ENCODE data around the gene C16orf90.
"Not testable (repeated sequence)": the region's sequence is repeated elsewhere in the genome, so short reads cannot be mapped to it uniquely, and the experiment has no call there.

The C16orf90 gene

DNA sequence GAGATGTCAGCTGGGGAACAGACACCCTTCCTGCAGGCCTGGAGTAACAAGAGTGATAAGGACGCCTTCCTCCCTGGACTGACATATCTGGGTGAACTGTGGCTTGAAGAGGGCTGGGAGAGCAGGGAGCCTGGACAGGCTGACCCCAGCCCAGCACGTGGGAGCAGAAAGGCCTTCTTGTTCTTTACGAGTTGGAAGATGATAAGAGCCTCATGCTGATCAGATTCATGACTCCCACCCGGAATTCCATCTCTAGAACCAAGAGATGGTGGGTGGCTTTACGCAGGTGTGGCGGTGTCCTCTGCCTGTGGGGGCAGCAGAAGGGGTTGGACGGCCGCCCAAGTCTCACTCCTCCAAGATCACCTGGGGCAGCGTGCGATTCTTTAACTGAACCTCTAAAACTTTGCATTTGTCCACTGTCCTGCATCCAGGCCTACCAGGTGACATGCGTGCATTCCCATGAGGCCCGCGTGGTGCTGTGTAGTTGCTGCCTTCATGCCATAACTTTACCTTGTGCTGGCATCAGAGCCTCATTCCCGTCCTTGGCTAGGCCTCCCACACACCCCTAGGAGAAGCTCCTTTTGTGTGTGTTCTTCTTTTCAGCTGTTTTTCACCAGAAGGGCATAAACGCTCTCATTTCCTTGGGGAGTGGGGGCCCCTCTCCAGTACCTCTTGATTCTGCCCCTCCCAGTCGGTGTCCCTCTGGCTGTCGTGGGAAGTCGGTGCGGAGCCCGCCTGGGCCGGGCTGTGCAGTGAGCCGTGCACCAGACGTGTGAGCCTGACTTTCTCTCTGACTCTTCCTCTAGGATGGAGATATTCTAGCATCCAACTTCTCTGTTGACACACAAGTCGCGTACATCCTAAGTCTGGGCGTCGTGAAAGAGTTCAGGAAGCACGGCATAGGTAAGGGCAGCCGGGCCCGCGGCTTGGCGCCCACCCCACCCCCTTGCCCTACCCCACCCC lies 13.3 kb downstream of the C16orf90 start:
- peak overlapping the region; percentile 27 for H3K27ac Mint-ChIP-seq
- peaks cover 75% of the 10 kb centered on the region for H3K36me3 Mint-ChIP-seq
- no peak for ATAC-seq
- peaks cover 36% of the 10 kb centered on the region for H3K4me1 Mint-ChIP-seq
- no peaks in the 10 kb centered on the region for H3K9me3 Mint-ChIP-seq
- no peak for DNase-seq (ENCODE audit: low spot score in 2 of 2)
- no peak overlapping the region for H3K4me3 Mint-ChIP-seq

DNA sequence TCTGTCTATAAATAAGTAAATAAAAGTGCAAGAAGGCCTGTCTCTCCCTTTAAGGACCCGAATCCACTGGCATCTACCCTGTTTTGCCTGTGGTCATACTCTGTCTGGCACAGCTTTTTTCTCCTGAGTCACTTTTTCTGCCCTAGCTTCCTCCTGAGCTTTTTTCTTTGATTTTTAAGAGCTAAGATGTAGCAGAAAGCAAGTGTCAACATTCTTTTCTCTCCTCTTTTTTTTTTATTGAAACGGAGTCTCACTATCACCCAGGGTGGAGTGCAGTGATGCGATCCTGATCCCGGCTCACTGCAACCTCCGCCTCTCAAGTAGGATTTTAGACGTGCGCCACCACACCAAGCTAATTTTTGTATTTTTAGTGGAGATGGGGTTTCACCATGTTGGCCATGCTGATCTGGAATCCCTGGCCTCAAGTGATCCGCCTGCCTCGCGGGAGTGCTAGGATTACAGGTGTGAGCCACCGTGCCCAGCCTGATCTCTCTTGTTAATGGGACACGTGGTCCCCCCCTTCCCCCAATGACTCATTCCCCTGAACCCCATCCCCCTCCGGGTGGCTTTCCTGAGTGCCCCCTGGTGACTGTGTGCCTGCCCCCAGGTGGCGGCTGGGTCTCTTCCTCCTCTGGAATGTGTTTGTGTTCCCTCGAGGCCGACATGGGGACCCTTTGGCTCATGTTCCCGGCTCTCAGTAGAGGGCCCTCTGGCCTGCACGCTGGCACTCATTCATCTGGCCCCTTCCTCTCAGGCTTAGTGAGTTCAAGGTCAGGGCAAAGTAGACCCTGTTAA lies 14.2 kb downstream of the C16orf90 start:
- peaks cover 81% of the 10 kb centered on the region for H3K36me3 Mint-ChIP-seq
- no peak overlapping the region for H3K4me3 Mint-ChIP-seq
- DNase-seq (ENCODE audit: low spot score in 2 of 2) (no peak), ATAC-seq (no peak)
- peak overlapping the region; percentile 27 for H3K27ac Mint-ChIP-seq
- H3K4me1 Mint-ChIP-seq = peaks cover 39% of the 10 kb centered on the region
- no peaks in the 10 kb centered on the region for H3K9me3 Mint-ChIP-seq

DNA sequence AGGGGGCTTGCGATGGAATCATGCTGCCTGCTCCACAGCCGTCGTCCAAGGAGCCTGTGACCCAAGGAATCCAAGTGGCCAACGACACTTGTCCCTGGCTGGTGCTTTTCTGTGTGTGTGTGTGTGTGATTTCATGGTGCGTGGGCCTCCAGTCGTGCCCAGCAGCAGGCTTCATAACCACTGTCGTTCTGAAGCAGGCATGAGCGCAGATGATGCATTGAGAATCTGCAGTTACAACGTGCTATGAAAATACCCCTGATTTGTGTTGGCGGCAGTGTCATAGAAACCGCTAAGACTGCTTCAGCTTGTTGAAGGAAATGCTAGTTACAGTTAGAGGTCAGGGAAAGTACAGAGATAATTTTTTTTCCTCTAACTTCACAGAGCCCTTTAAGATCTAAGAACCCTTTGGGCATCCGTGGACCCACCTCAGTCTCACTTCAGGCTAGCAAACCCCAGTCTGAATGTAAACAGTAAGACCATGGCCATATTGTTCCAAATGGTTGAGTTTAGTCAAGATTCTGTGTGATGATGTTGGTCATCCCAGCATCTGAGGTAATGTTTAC lies 15.6 kb downstream of the C16orf90 start:
- Mint-ChIP-seq H3K4me1 (peaks cover 49% of the 10 kb centered on the region), H3K36me3 (peaks cover 81% of the 10 kb centered on the region), H3K9me3 (no peaks in the 10 kb centered on the region), H3K27ac (peak overlapping the region; percentile 73), H3K4me3 (no peak overlapping the region)
- DNase-seq (ENCODE audit: low spot score in 2 of 2) (no peak), ATAC-seq (peak; percentile 85)

DNA sequence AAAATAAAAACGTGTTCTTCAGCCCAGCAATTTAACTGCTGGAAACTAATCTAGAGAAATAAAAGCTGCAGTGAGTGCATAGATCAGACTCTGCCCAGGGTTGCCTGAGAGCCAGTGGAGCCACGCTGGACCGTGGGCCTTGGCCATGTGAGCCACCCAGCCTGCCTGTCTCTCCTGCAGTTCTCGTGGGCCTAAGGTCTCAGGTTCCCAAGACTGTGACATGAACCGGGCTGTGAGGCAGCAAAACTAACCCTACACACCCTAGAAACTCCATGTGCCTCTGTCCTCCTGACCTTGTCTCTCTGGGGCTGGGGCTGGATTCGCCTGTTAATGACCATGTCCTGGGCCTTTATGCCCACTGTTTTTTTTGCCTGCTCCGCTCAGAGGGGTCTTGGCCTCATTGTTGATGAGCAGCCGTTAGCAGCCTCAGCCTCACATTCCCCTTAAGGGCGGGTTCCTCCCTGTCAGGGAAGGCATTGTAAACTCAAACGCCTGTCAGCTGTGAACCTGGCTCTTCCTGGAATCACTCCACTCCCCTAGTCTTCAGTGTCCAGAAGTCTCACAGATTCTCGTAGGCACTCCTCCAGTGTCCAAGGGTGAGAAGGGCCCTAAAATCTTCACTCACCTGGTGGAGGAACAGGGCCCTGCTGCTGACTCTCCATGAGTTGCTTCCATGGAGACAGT lies 16.9 kb downstream of the C16orf90 start:
- DNase-seq (ENCODE audit: low spot score in 2 of 2) (no peak), ATAC-seq (no peak)
- no peak overlapping the region for H3K4me3 Mint-ChIP-seq
- peaks cover 77% of the 10 kb centered on the region for H3K36me3 Mint-ChIP-seq
- peak overlapping the region; percentile 73 for H3K27ac Mint-ChIP-seq
- H3K9me3 Mint-ChIP-seq = no peaks in the 10 kb centered on the region
- H3K4me1 Mint-ChIP-seq = peaks cover 52% of the 10 kb centered on the region

DNA sequence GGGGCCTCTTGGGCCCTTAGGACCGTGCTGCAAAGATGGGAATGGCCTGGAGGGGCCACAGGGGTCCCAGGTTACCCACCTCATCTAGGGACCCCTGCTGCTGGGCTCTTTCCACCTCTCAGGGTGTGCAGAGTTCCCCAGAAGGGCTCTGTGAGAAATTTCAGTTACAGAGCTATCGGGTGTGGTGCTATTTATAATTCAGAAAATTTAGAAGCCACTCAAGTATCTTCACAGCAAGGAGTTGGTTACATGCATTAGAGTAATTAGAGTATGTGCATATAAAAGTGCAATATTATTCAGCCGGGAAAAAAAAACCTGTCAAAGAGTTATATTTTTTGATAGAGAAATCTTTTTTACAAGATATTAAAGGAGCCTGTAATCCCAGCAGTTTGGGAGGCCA lies 18.9 kb downstream of the C16orf90 start:
- DNase-seq (ENCODE audit: low spot score in 2 of 2) = no peak
- peaks cover 3% of the 10 kb centered on the region for H3K9me3 Mint-ChIP-seq
- ATAC-seq = no peak
- peaks cover 49% of the 10 kb centered on the region for H3K4me1 Mint-ChIP-seq
- no peak overlapping the region for H3K4me3 Mint-ChIP-seq
- H3K27ac Mint-ChIP-seq = no peak overlapping the region
- H3K36me3 Mint-ChIP-seq = peaks cover 68% of the 10 kb centered on the region

DNA sequence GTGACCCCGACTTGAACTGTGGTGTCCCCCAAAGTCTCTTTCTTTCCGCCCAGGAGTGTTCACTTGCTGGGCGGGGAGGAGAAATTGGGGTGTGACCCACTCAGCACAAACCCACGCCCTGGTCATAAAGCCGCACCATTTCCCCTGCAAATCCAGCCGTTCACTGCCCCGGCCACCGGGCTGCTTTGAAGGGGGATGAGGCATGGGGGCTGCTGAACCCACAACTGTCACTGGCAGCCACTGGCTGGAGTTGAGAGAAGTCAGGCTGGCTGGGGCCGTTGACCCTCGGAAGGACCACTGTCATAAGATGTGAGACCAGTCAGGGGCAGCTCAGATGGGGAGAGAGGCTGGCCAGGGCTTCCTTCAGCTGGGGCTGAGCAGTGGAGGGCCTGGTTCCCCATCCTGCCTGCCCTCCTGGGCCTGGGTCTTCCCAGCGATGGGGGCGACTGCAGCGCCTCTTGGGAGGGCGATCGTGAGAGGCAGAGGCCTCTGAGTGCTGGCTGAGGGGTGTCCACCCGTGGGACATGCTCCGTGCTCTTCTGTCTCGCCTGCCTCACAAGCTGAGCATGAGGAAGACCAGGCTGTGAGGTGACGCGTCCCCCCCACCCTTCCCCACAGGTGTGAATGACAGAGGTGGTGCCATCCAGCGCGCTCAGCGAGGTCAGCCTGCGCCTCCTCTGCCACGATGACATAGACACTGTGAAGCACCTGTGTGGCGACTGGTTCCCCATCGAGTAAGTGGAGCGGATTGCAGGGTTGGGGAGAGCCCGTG lies 19.5 kb downstream of the C16orf90 start:
- Mint-ChIP-seq H3K27ac (peak overlapping the region; percentile 71), H3K9me3 (peaks cover 3% of the 10 kb centered on the region), H3K36me3 (peaks cover 62% of the 10 kb centered on the region), H3K4me1 (peaks cover 44% of the 10 kb centered on the region), H3K4me3 (no peak overlapping the region)
- ATAC-seq (no peak), DNase-seq (ENCODE audit: low spot score in 2 of 2) (no peak)

DNA sequence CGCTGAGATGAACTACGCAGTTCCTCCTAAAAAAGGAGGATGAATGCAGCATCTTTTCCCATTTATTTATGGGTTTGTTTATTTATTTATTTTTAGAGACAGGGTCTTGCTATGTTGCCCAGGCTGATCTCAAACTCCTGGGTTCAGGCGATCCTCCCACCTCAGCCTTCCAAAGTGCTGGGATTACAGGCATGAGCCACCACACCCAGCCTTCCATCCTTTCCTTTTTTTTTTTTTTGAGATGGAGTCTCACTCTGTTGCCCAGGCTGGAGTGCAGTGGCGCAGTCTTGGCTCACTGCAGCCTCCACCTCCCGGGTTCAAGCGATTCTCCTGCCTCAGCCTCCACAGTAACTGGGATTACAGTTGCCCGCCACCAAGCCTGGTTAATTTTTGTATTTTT lies 20.4 kb downstream of the C16orf90 start:
- not testable (repeated sequence) for H3K9me3 Mint-ChIP-seq; DNase-seq (ENCODE audit: low spot score in 2 of 2); H3K4me3 Mint-ChIP-seq; ATAC-seq
- Mint-ChIP-seq H3K36me3 (peaks cover 52% of the 10 kb centered on the region), H3K4me1 (peaks cover 44% of the 10 kb centered on the region), H3K27ac (peak overlapping the region; percentile 71)

DNA sequence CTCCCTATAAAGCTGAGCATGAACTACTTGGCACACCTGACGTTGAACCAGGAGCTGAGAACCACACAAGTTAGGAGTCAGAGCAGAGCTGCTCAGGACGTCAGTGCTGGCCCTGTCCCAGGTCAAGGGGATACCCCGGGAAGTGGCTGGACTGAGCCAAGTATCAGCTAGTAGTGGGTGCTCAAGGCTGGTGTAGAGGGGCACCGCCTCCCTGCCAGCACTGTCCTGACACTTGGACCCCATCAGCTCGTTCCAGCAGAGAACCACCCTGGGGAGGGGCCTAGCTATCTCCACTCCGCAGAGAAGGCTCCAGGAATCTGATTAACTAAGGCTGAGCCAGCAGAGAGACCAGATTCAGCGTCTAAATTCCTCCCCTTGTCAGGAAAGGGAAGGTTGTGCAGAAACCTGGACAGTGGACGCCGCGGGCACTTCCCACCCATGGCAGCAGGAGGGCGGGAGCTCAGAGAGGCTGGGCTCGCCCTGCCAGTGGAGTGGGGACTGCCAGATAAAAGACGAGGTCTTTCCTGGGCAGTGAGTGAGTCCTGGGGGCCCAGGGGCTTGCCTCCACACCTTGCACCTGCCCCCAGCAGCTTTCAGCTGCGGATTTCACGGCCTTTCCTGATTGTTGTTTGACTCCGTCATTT lies 21.0 kb downstream of the C16orf90 start:
- ATAC-seq (no peak), DNase-seq (ENCODE audit: low spot score in 2 of 2) (no peak)
- Mint-ChIP-seq H3K9me3 (peaks cover 3% of the 10 kb centered on the region), H3K27ac (peak overlapping the region; percentile 80), H3K4me3 (no peak overlapping the region), H3K4me1 (peaks cover 44% of the 10 kb centered on the region), H3K36me3 (peaks cover 46% of the 10 kb centered on the region)

DNA sequence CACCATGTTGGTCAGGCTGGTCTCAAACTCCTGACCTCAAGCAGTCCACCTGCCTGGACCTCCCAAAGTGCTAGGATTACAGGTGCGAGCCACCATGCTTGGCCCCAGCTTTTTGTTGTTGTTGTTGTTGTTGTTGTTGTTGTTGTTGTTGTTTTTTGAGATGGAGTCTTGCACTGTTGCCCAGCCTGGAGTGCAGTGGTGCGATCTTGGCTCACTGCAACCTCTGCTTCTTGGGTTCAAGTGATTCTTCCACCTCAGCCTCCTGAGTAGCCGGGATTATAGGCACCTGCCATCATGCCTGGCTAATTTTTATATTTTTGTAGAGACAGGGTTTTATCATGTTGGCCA lies 21.7 kb downstream of the C16orf90 start:
- Mint-ChIP-seq H3K4me1 (peaks cover 41% of the 10 kb centered on the region), H3K27ac (peak overlapping the region; percentile 80), H3K36me3 (peaks cover 41% of the 10 kb centered on the region)
- not testable (repeated sequence) for H3K4me3 Mint-ChIP-seq; H3K9me3 Mint-ChIP-seq; DNase-seq (ENCODE audit: low spot score in 2 of 2); ATAC-seq

DNA sequence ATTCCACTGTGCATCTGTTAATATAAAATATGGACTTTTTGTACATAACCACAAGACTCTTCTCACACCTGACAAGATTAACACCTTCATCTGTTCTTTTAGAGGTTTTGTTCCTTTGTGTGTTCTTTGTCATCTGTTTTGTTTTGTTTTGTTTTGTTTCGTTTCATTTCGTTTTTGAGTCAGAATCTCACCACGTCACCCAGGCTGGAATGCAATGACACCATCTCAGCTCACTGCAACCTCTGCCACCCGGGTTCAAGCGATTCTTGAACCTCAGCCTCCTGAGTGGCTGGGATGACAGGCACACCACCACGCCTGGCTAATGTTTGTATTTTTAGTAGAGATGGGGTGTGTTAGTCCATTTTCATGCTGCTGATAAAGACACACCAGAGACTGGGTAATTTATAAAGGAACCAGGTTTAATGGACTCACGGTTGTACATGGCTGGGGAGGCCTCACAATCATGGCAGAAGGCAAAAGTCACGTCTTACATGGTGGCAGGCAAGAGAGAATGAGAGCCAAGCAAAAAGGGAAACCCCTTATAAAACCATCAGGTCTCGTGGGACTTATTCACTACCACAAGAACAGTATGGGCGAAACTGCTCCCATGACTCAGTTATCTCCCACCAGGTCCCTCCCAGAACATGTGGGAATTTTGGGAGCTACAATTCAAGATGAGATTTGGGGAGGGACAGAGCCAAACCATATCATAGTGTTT lies 22.3 kb downstream of the C16orf90 start:
- Mint-ChIP-seq H3K27ac (peak overlapping the region; percentile 80), H3K36me3 (peaks cover 41% of the 10 kb centered on the region), H3K4me1 (peaks cover 42% of the 10 kb centered on the region), H3K4me3 (peak overlapping the region; percentile 11), H3K9me3 (peaks cover 3% of the 10 kb centered on the region)
- DNase-seq (ENCODE audit: low spot score in 2 of 2) (no peak), ATAC-seq (peak; percentile 81)

DNA sequence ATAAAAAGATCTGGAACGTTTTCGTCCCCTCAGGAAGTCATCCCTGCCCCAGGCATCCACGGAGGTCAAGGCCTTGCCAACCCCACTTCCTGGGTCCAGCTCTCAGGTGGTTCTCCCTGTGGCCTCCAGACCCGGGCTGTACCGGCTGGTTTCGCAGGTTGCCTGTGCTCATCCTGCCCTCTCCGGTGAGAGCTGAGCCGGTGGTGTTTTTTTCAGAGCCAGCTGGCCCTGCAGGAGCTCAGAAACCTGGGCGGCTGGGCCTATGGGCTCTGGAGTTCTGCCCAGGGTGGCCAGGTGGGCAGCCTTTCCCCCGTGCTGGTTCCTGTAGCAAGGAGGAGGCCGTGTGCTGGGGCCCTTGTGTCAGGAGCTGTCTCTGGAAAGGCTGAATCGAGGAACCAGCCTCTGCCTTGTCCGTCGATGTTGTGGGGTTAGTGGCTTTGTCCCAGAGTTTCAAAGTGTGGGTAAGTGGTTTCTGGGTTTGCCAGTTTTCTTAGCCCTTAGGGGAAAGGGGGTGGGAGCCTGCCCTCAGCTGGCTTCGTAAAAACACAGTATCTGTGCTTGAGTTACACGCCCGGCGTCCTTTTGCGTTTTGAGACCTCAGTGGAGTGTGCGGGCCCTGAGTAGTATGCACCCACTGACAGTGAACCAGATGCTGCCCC lies 23.6 kb downstream of the C16orf90 start:
- Mint-ChIP-seq H3K4me3 (no peak overlapping the region), H3K4me1 (peaks cover 56% of the 10 kb centered on the region), H3K36me3 (peaks cover 38% of the 10 kb centered on the region), H3K9me3 (peaks cover 3% of the 10 kb centered on the region), H3K27ac (peak overlapping the region; percentile 80)
- DNase-seq (ENCODE audit: low spot score in 2 of 2) (no peak), ATAC-seq (no peak)

DNA sequence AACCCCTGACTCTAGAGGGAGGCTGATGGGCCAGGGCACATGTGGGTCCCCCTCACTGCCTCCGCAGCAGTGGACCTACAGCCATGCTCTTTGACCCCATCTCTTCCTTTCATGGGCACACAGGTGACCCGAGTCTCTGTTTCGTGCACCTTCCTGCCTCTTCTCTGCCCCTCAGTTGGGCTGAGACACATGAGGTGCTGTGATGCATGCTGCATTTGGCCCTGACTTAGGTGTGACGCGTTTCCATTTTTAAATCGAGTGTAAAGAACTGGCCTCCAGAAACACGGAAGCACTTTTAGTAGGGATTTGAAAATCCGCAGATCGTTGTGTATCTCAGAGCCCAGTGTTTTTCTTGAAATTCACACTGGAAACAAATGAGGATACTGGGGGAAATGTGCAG lies 24.6 kb downstream of the C16orf90 start:
- DNase-seq (ENCODE audit: low spot score in 2 of 2) (no peak), ATAC-seq (no peak)
- Mint-ChIP-seq H3K9me3 (peaks cover 3% of the 10 kb centered on the region), H3K4me3 (no peak overlapping the region), H3K36me3 (peaks cover 33% of the 10 kb centered on the region), H3K4me1 (peaks cover 54% of the 10 kb centered on the region), H3K27ac (peak overlapping the region; percentile 69)

DNA sequence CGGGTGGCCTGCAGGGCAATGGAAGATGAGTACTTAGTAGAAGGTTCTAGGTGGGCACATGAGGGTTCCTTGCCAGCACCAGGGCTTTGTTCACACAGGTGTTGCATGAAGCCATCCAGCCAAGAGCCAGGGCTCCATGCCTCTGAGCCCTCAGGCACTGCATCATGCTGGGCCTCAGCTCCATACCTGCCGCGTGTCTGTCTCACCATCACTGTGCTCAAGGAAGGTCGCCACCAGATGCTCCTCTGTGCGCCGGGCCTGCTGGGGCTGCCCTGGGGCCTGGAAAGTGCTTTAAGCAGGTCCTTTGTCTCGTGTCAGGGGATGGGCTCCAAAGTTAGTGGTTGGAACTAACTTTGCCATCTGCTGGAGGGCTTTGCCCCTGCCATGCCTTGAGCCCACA lies 25.6 kb downstream of the C16orf90 start:
- no peak overlapping the region for H3K4me3 Mint-ChIP-seq
- no peak for DNase-seq (ENCODE audit: low spot score in 2 of 2)
- no peak for ATAC-seq
- peaks cover 47% of the 10 kb centered on the region for H3K4me1 Mint-ChIP-seq
- peak overlapping the region; percentile 52 for H3K27ac Mint-ChIP-seq
- peaks cover 3% of the 10 kb centered on the region for H3K9me3 Mint-ChIP-seq
- H3K36me3 Mint-ChIP-seq = peaks cover 28% of the 10 kb centered on the region
